Stimulated activated CD4-positive, alpha-beta T cell treated with anti-CD3 and anti-CD28 coated beads, Interleukin-1b, Interleukin-23, amount 100 ng/mL, for 1 hour (primary cell): ENCODE measurements around the gene KRTAP2-3.

Experiments
- DNase-seq, 2 donors: peaks; one replicate each; pipeline ENCODE4 v3.0.0-alpha.2; 2020; ENCODE audit warnings: low read depth in 2 of 2

The KRTAP2-3 gene

GRCh38 chr17:41029633-41030245 lies 30.2 kb downstream of the KRTAP2-3 start, which contains the start of gene KRTAP1-4:
KRTAP1-4 (minus strand) TSS chr17:41030195; CDS start chr17:41030078, 117 bp downstream.
- no peak for DNase-seq

- DNase-seq = no peak
Observed at GRCh38 chr17:41026715-41027471, 33.0 kb downstream of the KRTAP2-3 start, which contains the start of gene KRTAP1-5. KRTAP1-5 (minus strand) TSS chr17:41027208; CDS start chr17:41027155, 53 bp downstream.

- no peak for DNase-seq
Observed at GRCh38 chr17:41024697-41025096, 35.2 kb downstream of the KRTAP2-3 start.

GRCh38 chr17:41020336-41020735 lies 39.6 kb downstream of the KRTAP2-3 start:
- no peak for DNase-seq

GRCh38 chr17:41019415-41019814 lies 40.5 kb downstream of the KRTAP2-3 start:
- DNase-seq = no peak

- DNase-seq = no peak
Observed at GRCh38 chr17:41018541-41018940, 41.4 kb downstream of the KRTAP2-3 start.

- DNase-seq = no peak
Observed at GRCh38 chr17:41016578-41017215, 43.2 kb downstream of the KRTAP2-3 start.

GRCh38 chr17:41015454-41015853 lies 44.5 kb downstream of the KRTAP2-3 start:
- DNase-seq = no peak

- no peak for DNase-seq
Observed at GRCh38 chr17:41013606-41014005, 46.3 kb downstream of the KRTAP2-3 start.

- no peak for DNase-seq
Observed at GRCh38 chr17:41013181-41013580, 46.7 kb downstream of the KRTAP2-3 start.

- DNase-seq = no peak
Observed at GRCh38 chr17:41012326-41013120, 47.4 kb downstream of the KRTAP2-3 start.

GRCh38 chr17:41010441-41010840 lies 49.5 kb downstream of the KRTAP2-3 start:
- no peak for DNase-seq

GRCh38 chr17:41009936-41010335 lies 50.0 kb downstream of the KRTAP2-3 start:
- no peak for DNase-seq

- no peak for DNase-seq
Observed at GRCh38 chr17:41009301-41009760, 50.6 kb downstream of the KRTAP2-3 start.
